SIG-M5 treated with dmso at 0.1 percent for 504 hours (cell line): ENCODE data around the gene OARD1.
"Not testable (repeated sequence)": the region's sequence is repeated elsewhere in the genome, so short reads cannot be mapped to it uniquely, and the experiment has no call there.

Source experiments
- DNase-seq: peaks from one replicate; lab custom pipeline; 2025; ENCODE audit not compliant: unreplicated experiment; lab: John Stamatoyannopoulos, UW

The OARD1 gene, protein sequence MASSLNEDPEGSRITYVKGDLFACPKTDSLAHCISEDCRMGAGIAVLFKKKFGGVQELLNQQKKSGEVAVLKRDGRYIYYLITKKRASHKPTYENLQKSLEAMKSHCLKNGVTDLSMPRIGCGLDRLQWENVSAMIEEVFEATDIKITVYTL

DNA sequence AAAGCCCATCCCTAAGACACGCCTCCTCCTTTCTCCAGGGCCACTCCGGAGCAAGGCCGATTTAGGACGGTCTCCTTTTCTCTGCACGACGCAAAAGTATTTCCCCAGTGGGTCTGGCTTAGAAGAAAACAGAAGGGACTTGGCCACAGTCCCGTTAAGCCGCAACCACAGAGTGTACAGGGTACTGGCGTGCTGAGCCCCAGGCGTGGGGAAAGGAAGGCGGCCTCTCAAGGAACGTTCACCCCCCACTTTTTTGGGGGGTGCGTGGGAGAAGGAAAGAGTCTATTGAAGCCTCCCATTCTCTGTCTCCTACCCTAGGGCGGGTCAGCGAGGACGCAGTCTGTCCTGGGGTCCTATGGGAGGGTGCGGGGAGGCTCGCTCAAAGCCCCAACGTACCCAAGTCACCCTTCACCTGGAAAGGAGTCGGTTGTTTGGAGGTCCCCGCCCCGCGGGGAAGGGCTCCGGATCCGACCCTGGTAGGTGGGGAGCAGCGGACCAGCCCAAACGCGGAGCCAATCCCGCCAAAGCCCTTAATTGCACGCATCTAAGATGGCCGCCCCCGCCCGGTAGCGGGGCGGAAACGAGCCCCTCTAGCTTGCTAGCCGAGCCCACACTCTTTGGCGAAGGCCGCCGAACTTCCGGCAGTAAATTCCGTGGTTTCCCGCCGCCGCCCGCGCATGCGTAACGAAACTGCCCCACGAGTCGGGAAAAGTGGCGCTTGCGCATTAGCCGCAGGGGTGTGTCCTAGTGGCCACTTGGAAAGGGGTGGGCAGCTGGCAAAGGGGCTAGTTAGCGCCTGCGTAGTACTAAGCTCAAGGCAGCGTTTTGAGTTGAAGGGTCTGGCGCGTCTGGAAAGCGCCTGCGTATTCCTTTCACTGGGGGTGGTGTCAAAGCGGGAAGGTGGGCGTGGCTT is at the start of gene OARD1:
OARD1 (minus strand) TSS at position 434 of the 913 bp plus-strand sequence. CDS start 722 bp downstream, outside the sequence.
- DNase-seq, result peak; percentile 99

DNA sequence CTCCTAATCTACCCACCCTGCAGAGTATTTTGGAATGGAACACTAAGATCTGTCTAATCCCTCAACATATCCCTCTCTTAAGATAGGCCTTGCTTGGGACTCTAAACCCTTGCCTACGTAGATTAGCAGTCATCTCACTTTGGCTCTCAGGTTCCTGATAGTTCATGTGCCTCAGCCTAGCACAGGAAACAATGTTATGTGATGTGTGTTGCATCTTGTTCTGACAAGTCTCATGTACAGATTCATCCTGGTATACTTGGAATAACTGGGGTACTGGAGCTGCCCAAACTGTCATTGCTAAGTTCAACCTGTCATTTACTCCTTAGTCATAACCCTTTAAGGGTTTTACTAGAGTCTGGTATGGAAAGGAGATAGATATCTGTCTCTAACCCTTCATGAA is 47.9 kb upstream of the OARD1 start:
- DNase-seq, result no peak

DNA sequence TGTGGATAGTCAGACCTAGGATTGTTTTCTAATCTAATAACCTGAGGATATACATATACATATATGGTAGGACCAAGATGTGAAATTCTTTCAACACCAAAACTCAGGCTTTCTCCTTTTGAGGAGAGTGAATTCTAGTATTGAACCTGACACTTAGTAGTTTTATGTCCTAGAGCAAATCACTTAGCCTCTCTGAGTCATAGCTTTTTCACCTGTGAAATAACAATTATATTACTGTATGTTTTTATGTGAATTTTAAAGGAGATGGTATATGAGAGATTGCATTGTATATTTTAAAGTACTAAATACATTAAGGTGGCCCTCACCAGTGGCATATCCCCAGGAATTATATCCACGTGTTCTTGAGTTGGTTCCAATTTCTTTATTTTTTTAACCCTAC is 47.4 kb upstream of the OARD1 start:
- no peak for DNase-seq

DNA sequence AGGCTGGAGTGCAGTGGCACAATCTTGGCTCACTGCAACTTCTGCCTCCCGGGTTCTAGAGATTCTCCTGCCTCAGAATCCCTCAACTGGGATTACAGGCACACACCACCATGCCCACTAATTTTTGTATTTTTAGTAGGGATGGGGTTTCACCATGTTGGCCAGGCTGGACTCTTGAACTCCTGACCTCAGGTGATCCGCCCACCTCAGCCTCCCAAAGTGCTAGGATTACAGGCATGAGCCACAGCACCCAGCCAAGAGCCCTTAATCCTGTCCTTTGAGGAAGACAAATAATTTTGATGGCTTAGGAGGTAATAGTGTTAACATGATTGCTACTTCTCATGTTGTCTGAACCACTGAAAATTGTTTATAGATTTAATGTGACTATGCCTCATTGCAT is 42.9 kb upstream of the OARD1 start:
- DNase-seq, result not testable (repeated sequence)

DNA sequence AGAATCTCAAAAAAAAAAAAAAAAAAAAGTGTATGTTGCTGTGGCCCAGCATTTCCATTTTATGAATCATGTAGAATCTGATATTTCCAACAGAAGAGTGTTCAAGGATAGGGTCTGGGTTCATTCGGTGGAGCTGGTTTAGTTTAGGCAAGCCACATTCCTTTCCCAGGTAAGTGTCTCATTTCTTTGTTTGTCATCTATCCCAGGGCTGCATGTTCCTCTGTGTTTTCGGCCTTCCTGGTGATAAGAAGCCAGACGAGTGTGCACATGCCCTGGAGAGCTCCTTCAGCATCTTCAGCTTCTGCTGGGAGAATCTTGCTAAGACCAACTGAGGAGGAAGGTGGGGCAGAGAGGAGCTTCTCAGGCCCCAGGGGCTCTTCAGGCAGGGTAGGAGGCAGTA is 38.9 kb upstream of the OARD1 start:
- DNase-seq, result no peak

DNA sequence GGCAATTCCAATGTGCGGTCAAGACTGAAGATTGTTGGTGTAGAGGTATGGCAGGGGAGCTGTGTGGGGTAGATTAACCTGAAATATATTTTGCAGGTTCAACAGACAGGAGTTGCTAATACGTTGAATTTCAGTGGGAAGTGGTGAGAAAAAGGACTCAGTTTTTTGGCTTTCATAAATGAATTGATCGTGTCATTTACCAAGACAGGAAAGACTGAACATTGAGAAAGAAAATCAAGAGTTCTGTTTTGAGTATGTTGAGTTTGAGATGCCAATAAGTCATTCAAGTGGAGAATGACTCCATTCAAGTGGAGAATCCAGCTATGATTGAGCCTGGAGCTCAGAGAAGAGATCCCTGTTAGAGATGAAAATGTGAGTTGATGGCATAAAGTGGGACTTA is 31.7 kb upstream of the OARD1 start:
- no peak for DNase-seq

DNA sequence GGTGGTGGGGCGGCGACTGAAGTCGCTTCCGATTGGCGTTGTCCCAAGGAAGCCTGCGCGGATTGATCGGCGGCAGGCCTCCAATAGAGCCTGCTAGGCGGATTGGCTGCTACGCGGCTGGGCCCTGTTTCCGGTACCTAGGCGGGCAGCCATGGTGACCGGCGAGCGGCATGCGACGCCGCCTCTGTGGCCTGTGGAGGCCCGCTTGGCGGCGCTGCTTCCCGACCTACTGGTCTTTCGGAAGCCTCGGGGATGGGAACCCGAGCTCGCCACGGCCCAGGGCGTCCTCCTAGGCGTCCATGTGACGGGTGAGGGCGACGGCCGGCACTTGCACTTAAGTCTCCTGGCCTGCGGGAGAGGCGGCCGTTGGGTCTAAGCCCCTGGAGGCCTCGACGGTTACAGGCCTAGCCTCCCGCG is 28.7 kb upstream of the OARD1 start:
- DNase-seq, result no peak

DNA sequence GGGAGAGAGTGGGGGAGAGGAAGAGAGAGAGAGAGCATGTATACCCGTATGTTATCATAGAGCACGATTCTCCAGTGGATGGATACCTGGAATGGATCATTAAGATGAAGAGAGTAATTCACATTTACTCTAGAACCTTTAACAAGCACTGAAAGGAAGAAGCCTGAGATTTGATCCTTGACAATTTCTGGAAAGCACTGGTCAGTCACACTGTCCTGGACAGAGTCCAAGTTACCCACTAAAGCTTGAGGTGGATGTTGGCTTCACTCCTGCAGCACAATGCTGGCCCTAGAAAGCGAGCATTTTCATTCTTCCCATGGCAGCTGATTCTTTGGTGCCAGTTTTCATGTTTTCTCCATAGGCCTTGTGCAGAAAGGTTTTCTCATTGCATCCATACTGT is 26.2 kb upstream of the OARD1 start:
- DNase-seq, result no peak

DNA sequence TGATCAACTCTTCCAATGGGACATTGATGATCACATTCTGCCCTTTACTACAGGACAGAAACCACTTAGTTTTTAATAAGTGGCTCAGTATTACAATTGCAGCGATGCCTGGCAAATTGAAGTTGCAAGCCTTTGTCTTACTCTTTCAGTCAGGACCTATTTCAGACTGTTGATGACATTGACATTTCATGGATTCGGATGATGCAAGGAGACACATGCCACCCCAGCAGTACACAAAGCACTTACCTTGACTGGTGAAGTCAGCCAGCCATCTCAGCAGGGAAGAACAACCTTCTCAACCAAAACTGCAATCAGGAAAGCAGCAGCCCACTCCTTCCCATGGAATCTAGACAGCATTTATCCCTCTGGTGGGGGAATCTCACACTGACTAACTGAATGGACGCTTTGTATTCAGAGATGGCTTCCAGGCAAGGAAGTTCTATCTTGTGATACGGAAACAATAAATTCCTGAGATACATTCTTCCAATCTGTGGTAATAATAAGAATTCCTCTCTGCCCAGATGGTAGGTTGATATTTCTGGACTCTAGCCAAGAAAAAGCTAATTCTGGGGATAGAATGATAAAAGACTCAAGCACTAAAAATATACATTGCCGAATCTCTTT is 25.4 kb upstream of the OARD1 start:
- DNase-seq, result no peak

DNA sequence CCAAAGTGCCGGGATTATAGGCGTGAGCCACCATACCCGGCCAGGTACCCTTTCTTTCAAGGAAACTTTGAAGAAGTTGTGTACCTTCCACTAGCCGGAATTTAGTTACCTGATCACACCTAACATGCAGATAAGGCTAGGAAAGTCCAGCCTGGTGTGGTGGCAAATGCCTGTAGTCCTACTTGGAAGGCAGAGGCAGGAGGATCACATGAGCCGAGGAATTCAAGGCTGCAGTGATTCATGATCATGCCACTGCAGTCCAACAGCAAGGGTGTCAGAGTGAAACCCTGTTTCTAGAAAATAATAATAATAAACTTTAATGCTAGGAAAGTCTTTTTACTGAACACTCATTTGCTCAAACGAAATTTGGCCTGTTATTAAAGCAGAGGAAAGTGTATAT is 21.6 kb upstream of the OARD1 start:
- DNase-seq, result no peak

DNA sequence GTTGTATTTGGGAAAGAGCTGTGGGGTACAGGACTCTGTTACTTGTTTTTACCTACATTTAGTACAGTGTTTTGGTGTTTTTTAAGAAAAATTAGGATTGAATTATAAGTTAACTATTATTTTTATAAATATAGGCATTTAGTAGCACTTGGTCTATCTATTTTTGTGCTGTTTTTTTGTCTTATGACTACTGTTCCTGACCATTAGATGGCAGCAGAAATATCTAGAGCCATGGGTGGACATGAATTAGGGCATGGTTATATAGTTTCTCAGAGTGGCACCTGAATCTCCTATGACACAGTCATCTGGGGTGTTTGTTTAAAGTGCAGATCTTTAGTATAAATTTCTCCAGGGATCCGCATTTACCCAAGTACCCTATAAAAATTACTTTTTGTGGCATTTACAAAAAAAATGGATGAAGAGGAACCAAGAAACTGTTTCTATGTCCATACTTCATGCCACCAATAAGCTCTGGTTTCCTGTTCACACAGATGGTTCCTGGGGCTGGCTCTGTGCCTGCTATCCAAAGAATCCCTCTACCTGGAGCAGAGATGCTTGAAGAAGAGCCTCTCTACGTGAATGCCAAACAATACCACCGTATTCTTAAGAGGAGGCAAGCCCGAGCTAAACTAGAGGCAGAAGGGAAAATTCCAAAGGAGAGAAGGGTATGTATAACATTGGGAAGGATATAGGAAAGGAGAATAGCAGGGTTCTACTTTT is 20.4 kb upstream of the OARD1 start:
- peak; percentile 11 for DNase-seq

DNA sequence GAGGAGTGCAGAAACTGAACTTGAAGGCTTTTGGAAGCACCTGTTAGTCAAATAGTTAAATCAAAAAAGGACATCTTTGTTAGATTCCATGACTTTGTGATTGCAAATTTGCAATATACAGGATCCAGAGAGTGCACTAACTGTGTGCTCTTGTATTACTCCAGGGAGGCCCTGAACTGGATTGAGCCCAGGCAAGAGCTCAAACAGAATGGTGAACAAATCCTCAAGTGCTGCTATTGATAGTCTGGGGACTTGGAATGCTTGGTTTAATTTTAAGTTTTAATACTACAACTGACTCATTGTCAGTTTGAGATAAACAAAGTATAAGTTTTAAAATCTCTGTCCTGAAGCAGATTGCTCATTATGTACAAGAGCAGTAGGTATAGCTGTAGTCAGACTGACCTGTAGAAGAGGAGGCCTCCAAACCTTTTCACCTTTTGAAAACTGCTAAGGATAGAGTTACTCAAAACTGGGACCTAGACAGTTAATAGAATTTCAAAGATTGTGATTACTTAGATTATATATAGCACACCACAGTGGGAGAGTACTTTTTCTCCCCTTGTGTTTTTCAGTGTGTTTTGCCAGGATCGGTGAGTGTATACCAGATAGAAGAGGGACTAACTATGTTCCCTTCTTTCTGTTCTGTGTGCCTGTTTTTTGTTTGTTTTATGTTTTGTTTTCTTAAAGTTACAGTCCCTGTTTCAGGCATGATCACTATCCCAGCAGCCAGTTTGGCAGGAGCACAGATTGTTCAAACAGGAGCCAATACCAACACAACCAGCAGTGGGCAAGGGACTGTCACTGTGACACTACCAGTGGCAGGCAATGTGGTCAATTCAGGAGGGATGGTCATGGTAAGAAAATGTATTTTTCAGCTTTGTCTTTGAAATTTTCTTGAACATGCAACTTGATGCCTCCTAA is 18.9 kb upstream of the OARD1 start:
- no peak for DNase-seq

DNA sequence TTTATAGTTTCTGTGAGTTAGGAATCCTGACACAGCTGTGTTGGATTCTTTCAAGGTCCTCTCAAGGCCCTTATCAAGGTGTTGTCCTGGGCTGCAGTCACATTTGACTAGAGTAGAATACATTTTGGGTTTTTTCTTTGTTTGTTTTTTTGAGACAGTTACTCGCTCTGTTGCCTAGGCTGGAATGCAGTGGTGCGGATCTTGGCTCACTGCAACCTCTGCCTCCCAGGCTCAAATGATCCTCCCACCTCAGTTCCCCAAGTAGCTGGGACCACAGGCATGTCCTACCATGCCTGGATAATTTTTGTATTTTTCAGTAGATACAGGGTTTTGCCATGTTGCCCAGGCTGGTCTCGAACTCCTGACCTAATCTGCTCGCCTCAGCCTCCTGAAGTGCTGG is 16.3 kb upstream of the OARD1 start:
- DNase-seq, result no peak

DNA sequence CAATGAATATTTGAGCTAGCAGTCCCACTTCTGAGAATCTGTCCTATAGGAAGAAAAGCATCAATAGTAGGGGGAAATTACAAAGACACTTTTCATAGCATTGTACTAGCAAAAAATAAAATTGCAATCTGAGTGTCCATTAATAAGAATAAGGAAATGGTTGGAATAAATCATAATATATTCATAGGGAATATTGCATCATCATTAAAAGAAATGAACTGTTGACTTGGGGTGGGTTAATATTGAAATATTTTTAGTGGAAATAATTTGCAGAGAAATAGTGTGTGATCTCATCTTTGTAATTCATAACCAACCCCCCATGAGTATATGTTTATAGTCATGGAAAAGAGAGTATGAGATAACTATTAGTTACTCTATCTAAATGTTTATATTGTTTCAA is 13.0 kb upstream of the OARD1 start:
- DNase-seq, result no peak

DNA sequence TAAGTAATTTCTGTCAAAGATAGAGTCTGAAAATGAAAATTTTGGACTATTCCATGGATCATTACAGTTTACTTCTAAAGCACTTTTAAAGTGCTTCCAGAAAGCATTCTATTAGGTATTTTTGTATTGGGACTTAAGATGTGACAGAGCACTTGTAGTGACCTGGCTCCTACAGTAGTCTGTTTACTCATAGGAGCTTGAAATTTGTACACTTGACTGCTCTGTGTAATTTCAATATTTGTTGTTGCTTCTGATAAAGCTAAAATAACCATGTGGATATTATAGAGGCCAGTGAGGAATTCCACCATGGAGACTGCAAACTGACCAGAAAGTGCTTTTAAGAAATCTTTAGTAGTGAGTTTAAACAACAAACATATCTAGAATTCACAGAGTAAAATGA is 10.9 kb upstream of the OARD1 start:
- no peak for DNase-seq

DNA sequence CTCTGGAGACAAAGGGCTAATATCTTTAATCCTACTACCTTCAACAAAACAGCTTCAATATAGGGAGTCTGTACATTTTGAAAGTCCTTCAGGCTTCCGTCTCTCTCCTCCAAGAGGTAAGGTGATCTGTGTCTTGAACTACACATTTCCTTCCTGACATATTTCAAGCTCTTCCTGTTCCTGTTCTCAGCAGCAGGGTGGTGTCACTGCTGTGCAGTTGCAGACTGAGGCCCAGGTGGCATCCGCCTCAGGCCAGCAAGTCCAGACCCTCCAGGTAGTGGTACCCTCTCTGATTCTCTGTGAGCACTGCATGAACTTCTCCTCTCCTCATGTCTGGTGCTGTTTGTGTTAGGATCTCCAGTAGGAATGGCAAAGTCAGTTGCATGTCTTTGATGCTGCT is 8.5 kb upstream of the OARD1 start:
- DNase-seq, result no peak

DNA sequence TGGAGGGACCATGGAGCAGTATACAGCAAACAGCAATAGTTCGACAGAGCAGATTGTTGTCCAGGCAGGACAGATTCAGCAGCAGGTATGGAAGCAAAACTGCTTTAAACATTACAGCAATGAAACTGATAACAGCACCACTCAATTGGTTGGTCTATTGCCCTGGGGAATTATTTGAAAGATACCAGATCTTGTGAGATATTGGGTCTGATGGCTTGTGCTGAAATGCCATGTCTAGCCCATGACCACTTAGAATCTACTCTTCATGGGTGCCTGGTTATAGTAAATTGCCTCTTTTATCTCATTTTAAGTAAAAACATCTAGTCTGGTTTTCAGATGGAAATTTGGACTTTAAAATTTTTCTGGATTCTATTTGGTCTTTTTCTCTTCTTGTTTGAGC is 6.9 kb upstream of the OARD1 start:
- DNase-seq, result no peak

DNA sequence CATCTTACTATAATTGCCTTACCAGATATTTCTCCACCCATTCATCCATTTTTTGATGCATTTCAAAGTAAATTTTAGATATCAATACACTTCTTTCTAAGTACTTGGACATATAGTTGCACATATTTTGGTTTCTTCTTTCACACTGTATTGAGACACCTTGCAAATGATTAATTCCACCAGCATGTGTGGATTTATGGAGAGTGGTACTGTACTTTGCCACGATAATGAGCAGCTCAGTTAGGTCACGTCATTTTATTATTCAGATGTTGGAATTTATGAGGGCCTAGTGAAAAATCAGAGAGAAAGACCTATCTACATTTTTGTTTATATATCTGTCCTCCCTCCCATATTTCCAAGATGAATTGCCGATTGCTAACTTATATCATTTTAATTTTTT is 5.9 kb upstream of the OARD1 start:
- no peak for DNase-seq

DNA sequence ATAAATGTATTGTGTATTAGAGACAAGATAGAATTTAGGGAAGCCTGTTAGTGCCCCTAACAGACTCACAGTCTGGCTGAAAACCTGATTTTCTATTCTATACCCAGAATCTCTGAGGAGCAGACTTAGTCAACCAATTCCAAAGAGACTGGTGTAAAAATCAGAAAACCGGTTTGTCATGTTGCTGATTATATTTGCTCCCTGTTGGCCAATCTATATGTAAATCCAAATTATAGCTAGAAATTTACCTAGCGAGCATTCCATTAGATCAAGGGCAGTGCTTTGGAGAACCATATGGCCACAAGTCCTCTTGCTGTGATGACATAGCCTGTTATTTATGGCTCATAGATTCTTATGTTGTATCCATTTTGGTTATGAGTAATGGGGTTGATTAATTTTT is 5.4 kb upstream of the OARD1 start:
- DNase-seq, result no peak
